Right lung (tissue), 10 donors: ENCODE data around the gene NUP43. TPM values are rescaled to one million over a fixed set of nuclear protein-coding genes. Genes with fewer than 3 reads are reported as not detected.
A peak's percentile ranks its signal among the peaks of the same experiment; 100 is the strongest.
"Not testable (repeated sequence)": the region's sequence is repeated elsewhere in the genome, so short reads cannot be mapped to it uniquely, and the experiment has no call there.

Experiments
- DNase-seq, 2 donors: peaks; one replicate each; pipeline ENCODE4 v3.0.0-alpha.2; 2013
- long read RNA-seq, 8 donors: transcript quantifications; one replicate each; lab custom pipeline, GENCODE V29; 2026
- polyA plus RNA-seq, 5 donors: library from polyadenylated mRNA; unstranded; fragments of 120-200 nt; gene quantifications; one replicate each; pipeline versions ENCODE4 v1.2.1 to v1.2.3, GENCODE V29; 2013; ENCODE audit warnings: inconsistent platforms in 1 of 5, low replicate concordance in 1 of 5; ENCODE audit not compliant: insufficient read length in 5 of 5, insufficient read depth in 1 of 5

NUP43 gene, protein sequence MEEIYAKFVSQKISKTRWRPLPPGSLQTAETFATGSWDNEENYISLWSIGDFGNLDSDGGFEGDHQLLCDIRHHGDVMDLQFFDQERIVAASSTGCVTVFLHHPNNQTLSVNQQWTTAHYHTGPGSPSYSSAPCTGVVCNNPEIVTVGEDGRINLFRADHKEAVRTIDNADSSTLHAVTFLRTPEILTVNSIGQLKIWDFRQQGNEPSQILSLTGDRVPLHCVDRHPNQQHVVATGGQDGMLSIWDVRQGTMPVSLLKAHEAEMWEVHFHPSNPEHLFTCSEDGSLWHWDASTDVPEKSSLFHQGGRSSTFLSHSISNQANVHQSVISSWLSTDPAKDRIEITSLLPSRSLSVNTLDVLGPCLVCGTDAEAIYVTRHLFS
- polyA plus RNA-seq: 10 to 100 TPM; 32.1 to 51.4 (median 42.8) TPM
- long read RNA-seq, donor 1, partial matches to known transcripts: 13 of 17 reads
- long read RNA-seq, donor 1, other reads (novel, unspliced or antisense): 0 of 17 reads
- long read RNA-seq, donor 2, partial matches to known transcripts: 0 of 4 reads
- long read RNA-seq, donor 2, other reads (novel, unspliced or antisense): 0 of 4 reads
- long read RNA-seq, donor 3, transcript NUP43-201 (8 exons, 3,874 nt): major isoform, 5 of 10 reads
- long read RNA-seq, donor 3, partial matches to known transcripts: 5 of 10 reads
- long read RNA-seq, donor 3, other reads (novel, unspliced or antisense): 0 of 10 reads
- long read RNA-seq, donor 4, partial matches to known transcripts: 0 of 4 reads
- long read RNA-seq, donor 4, other reads (novel, unspliced or antisense): 0 of 4 reads
- long read RNA-seq, donor 5, transcript NUP43-201 (8 exons, 3,874 nt): major isoform, 5 of 161 reads
- long read RNA-seq, donor 5, partial matches to known transcripts: 118 of 161 reads
- long read RNA-seq, donor 5, other reads (novel, unspliced or antisense): 38 of 161 reads
- long read RNA-seq, donor 6, transcript NUP43-201 (8 exons, 3,874 nt): major isoform, 5 of 37 reads
- long read RNA-seq, donor 6, partial matches to known transcripts: 32 of 37 reads
- long read RNA-seq, donor 6, other reads (novel, unspliced or antisense): 0 of 37 reads
- long read RNA-seq, donor 7, partial matches to known transcripts: 0 of 3 reads
- long read RNA-seq, donor 7, other reads (novel, unspliced or antisense): 0 of 3 reads
- long read RNA-seq, donor 8, partial matches to known transcripts: 0 of 1 reads
- long read RNA-seq, donor 8, other reads (novel, unspliced or antisense): 0 of 1 reads

DNA sequence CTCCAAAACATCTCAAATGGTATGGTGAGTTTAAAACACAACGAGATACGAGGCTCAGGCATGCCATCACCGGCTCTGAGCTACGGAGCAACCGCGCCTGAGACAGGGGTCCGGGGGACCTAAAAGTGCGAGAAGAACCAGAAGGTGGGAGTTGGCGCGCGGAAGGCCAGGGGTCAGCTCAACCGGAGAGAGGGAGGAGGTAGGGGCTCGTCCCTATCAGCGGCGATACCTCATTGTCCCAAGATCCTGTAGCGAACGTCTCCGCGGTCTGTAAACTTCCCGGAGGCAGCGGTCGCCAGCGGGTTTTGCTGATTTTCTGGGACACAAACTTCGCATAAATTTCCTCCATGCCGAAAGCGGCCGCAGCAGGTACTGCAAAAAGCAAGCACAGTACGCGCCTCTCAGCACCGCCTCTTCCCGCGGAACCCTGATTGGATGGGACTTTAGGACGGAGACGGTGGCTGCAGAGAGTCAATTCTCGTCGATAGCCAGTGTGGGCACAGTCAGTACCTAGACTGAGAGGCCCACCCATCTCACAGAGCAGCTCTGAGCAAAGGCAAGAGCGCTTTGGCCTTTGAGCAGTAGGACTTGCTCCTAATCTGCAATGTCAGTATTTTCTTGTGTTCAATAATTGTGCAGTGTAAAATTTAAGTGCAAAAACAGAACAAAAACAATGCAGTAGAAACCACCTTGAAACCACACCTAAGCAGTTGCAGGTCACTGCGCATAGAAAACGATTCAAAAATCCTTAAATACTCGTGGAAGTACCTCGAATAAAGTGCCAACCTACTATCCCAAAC is at the start of gene NUP43:
Gene NUP43 (minus strand): TSS at position 383 of the 800 bp plus-strand sequence. CDS start 34 bp downstream, at position 349.
- peak; percentile 89 to 90 for DNase-seq

DNA sequence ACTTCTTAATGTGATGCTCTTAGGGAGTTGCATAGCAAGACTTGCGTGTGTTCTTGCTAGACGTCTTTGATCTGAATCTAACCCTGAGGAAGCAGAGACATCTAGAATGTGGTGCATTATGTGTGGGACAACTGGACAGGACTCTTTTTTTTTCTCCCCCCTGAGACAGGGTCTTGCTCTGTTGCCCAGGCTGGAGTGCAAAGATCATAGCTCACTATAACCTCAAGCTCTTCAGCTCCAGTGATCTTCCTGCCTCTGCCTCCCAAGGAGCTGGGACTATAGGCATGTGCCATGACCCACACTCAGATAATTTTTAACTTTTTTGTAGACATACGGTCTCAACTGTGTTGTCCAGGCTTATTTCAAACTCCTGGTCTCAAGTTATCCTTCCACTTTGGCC is 37.2 kb upstream of the NUP43 start:
- no peak for DNase-seq

DNA sequence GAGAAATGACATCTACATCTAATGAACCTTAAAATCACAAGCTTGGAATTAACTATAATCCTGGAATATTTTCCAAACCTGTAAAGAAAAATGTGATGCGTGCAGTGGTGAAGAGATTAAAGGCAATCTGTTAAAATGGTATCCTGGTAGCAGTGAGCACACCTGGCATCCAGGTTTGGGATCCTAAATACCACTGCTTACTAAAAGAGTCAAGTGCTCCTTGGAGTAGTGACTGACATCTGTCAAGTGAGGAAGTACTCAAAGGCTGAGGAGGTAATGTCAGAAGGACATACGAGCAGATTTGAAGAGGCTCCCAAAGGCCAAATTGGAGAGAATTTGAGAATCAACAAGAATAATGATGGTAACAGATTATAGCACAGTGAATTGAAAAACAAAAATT is 36.0 kb upstream of the NUP43 start:
- no peak for DNase-seq

DNA sequence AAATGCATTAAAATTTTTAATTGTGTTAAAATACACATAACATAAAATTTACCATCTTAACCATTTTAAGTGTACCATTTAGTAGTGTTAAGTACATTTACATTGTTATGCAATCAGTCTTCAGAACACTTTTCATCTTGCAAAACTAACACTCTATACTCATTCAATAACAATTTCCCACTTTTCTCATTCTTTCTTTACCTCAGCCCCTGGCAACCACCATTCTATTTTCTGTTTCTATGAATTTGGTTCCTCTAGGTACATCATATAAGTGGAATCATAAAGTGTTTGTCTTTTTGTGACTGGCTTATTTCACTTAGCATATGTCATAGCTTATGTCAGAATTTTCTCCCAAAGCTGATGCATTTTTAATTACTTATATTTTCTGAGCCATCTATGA is 35.4 kb upstream of the NUP43 start:
- DNase-seq: no peak

DNA sequence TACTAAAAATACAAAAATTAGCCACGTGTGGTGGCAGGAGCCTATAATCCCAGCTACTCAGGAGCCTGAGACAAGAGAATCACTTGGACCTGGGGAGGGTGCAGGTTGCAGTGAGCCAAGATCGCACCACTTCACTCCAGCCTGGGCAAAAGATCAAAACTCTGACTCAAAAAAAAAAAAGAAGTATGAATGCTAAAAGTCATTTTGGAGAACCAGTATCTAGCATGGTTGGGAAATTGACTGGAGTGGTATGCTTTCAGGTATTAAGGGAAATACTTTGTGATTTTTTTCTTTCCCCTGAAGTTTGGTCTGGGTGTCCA is 33.3 kb upstream of the NUP43 start:
- no peak for DNase-seq

DNA sequence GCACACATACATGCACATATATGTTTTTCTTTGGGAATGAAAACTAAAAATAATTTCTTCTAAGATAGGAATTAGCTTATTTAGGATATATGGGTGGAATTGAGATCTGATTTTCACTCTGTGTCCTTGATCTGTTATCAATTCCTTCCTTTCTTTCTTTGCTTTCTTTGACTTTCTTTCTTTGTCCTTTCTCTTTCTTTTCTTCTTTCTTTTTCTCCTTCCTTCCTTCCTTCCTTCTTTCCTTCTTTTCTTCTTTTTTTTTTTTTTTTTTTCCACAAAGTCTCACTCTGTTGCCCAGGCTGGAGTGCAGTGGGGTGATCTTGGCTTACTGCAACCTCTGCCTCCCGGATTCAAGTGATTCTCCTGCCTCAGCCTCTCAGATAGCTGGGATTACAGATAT is 31.3 kb upstream of the NUP43 start:
- DNase-seq: no peak

DNA sequence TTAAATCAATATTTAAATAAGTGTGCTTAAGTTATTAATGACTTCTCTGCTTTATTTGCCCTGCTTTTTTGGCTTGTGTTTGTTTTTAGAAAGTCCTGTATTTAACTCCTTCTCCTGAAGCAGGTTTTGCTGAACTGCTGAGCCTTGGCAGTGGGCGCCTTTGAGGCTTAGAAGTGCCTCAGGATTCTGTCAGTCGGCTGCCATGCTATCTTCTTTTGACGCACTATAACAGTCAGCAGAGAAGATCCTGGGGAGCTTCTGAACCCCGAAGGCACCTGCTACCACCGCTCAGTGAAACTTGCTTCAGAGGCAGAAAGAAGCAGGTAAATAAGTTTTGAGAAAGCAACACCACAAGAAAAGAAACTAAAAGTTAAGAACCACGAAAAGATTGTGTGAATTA is 25.6 kb upstream of the NUP43 start:
- DNase-seq: no peak

DNA sequence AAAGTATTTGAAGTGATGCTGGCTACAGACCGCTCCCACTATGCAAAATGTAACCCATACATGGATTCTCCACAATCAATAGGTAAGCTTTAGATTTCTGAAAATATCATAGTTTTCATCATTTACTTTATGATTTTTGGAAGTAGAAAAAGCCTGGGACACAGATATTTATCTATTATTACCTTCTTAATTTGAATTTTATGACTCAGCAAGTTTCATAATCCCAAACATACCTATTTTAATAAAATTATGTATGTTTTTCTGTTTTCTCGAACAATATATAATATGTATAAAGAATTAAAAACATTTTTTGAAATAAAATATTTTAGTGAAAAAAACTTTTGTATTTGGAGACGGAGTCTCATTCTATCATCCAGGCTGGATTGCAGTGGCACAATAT is 24.9 kb upstream of the NUP43 start:
- no peak for DNase-seq

DNA sequence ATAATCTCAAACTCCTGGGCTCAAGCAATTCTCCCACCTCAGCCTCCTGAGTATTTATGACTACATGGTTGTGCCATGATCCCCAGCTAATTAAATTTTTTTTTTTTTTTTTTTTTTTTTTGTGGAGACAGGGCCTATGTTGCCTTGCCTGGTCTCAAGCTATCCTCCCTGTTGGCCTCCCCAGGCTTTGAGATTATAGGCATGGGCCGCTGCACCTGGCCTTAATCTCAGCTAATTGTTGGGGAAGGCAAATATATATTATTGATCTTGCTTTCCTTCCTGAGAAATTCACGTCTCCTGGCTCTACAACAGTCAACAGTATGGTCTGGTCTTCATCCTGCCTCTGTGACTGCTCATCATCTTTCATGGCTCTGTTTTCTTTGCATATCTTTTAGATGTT is 23.3 kb upstream of the NUP43 start:
- DNase-seq: no peak

DNA sequence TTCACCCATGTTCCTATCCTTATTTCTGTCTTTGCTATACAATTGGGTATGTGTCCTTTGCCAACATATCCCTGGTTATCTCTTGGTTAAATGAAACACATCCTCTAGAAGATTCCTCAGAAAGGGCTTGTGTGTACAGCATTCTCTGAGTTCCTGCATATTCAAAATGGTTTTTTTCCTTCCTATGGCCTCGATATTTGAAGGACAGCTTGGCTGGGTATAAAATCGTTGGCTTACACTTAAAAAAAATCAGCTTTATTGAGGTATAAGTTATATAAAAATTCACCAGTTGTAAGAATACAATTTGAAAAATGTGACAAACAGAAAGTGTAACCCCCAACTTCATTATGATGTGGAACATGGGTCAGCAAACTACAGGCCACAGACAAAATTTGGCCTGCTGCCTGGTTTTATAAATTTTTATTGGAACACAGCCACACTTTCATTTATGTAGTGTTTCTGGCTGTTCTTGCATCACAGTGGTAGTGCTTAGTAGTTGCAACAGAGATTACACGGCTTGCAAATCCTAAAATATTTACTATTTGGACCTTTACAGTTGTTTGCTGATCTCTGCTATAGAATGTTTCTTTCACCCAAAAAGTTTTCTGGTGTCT is 19.9 kb upstream of the NUP43 start:
- DNase-seq: peak in 1 of 2 donors; percentile 33

DNA sequence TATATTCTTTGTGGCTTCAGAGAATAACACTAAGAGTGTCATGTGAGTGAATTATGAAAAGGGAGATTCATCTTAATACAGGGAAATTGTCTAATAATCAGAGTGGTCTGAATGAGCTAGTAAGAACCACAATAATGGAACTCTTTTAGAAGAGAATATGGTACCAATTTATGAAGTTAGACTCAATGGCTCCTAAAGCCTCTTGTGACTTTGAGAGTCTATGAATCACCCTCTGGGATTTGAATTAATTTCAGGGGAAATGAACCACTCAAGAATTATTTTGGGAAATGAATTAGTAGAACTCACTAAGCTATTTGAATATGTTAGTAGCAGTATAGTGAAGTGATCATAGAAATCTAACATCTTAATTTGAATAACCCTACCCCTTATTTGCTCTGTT is 17.5 kb upstream of the NUP43 start:
- no peak for DNase-seq

DNA sequence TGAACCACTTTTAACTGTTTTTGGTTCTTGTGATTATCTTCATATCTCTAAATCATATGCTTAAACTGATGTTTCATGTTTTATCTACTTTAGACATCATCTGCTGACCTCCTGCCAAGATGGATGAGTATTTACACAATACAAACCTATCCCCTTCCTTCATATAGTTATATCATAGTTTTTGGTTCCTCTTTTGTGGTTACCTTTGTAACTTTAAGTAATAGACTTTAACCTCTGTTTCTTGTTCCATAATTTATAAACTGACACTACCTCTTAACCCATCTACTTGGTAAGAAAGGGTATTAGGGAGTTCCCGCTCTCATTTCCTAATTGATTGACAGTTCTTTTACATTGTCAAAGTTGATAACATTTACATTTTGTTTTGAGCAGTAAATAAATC is 15.1 kb upstream of the NUP43 start:
- no peak for DNase-seq

DNA sequence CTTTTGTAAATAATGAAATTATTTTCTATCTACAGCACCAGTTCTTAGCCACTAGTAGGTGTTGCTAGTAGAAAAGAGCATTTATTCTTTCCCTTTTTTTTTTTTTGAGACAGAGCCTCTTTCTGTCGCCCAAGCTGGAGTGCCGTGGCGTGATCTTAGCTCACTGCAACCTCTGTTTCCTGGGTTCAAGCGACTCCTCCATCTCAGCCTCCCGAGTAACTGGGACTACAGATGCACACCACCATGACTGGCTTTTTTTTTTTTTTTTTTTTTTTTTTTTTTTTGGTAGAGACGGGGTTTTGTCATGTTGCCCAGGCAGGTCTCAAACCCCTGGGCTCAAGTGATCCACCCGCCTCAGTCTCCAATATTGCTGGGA is 9.9 kb upstream of the NUP43 start:
- DNase-seq: no peak

DNA sequence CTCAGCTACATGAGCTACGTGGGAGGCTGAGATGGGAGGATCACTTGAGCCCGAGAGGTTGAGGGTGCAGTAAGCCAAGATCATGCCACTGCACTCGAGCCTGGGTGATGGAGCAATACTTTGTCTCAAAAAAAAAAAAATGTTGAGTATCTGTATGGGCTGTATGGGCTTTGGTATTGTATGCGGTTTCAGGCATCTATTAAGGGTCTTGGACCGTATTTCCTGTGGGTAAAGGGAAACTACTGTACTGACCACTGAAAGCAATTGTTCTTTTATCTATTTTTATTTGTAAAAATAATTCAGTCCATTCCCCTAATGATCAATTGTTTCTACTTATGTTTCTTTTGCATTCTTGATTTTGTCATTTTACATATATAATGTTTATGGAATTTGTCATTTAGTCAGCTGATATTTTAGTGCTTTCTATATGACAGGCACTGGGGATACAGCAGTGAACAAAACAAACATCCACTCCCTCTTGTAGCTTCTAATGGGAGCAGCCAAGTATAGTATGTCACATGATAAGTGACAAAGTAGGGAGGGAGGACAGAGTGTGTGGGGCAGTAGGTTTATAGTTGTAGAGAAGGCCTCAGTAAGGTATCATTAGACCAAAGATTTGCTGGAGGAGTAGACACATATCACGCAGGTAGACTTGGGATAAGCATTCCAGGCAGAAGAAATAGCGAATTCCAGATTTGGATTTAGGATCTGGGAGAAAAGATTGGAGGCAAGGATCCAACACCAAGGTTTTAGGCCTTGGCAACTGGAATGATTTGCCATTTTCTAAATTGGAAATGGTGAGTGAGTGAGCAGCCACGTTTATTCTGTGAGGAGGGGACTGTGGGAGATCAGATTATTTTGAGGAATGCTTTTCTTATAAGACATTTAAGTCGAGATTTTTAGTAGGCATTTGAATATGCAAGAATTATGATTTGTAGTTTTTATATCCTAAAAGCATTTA is 9.3 kb upstream of the NUP43 start:
- no peak for DNase-seq

DNA sequence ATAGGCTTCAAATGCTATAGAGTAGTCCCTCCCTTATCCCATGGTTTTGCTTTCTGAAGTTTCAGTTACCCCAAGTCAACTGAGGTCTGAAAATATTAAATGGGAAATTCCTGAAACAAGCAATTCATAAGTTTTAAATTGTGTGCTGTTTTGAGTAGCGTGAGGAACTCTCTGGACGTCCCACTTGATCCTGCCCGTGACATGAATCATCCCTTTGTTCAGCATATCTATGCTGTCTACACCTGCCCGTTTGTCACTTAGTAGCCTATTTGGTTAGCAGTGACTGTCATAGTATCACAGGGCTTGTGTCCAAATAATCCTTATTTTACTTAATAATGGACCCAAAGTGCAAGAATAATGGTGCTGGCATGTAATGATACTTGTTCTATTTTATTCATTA is 8.2 kb upstream of the NUP43 start:
- no peak for DNase-seq

DNA sequence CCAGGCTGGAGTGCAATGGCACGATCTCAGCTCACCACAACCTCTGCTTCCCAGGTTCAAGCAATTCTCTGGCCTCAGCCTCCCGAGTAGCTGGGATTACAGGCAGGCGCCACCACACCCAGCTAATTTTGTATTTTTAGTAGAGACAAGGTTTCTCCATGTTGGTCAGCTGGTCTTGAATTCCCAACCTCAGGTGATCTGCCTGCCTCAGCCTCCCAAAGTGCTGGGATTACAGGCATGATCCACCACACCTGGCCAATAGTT is 7.0 kb upstream of the NUP43 start:
- not testable (repeated sequence) for DNase-seq

DNA sequence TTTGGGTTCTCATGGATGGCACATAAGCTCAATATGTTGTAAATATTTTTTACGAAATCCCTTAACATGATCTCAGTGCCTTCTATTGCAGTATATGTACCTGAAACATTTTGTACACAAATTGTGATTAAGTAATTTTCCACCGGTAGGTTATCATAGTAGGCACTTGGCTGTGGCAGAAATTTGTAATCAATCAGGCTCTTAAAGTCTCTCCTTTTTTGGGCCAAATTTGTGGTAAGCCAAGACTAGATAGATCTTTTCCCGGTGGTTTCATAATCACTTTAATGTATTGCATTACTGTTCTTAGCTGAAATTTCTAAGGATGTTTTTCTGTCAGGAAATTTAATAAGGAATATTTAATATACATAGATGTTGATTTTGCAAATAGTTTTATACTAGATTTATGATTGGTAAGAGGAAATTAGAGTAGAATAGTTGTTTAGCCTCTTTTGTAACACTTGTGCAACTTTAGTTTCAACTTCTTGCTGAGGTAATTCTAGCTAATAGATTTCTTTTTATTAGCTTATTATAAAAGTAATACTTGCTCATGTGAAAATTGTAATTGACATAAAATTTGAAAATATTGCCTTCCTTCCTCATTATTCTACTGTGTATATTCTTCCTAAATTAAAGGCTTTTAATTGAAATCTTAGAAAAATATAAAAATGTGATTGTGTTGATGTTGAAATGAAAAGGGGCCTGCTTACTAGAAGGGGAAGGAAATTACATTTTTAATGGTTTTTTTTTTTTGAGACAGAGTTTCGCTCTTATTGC is 6.5 kb upstream of the NUP43 start:
- DNase-seq: no peak

DNA sequence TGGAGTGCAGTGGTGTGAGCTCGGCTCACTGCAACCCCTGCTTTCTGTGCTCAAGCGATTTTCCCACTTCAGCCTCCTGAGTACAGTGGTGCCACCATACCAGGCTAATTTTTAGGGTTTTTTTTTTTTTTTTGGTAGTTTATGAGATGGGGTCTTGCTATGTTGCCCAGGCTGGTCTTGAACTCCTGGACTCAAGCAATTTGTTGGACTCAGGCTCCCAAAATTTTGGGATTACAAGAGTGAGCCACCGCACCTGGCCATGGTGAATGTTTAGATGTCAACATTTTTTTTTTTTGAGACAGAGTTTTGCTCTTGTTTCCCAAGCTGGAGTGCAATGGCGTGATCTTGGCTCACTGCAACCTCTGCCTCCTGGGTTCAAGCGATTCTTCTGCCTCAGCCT is 5.6 kb upstream of the NUP43 start:
- DNase-seq: not testable (repeated sequence)

DNA sequence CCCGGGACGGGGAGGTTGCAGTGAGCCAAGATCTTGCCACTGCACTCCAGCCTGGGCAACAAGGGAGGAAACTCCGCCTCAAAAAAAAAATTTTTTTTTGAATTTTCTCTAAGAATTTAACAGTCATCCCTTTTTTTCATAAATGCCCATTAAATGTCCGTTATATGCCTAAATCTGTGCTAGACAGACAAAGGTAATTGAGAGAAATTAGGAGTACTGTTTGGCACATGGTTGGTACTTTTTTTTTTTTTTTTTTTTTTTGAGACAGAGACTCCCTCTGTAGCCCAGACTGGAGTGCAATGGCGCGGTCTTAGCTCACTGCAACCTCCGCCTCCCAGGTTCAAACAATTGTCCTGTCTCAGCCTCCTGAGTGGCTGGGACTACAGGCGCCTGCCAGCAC is 4.9 kb upstream of the NUP43 start:
- no peak for DNase-seq
